ENCODE measurements around the gene DPM2.

GRCh38 chr9:127950513-127951289 is 13.0 kb upstream of the DPM2 start:
- TF ChIP-seq CTCF (IDR thresholded peaks at IDR 0.05; ENCODE audit: insufficient read depth, low read length, poor library complexity, severe bottlenecking) = no peak
- no peak for TF ChIP-seq EZH2phosphoT487 (conservative IDR thresholded peaks at IDR 0.05; ENCODE audit: low read length)
